Hematopoietic multipotent progenitor cell treated with erythropoietin and hydrocortisone succinate and interleukin-3 and kit ligand, for 17 days (in vitro differentiated cells): Measurements from ENCODE around the gene CD37.
A peak's percentile ranks its signal among the peaks of the same experiment; 100 is the strongest.
"Not testable (repeated sequence)": the region's sequence is repeated elsewhere in the genome, so short reads cannot be mapped to it uniquely, and the experiment has no call there.

Experiments used
- DNase-seq: peaks from one replicate; pipeline ENCODE4 v3.0.0-alpha.2; 2015; ENCODE audit warnings: low spot score

CD37 gene

DNA sequence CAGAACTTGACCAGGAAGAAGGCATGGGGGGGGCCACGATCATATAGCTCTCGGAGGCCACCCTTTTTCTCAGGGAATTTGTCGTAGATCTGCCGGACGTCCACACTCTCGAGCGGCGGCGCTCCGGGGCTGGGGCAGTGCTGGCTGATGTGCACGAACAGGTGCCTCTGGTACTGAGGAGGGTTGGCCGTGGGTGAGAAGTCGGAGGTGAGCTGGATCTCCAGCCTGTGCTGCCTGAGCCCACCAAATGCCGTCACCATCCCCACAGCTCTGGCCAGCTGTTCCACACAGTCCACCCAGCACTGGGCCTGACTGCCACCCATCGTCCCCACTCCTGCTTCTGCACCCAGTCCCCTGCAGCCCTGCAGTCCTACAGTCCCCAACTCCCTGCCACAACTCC is 12.0 kb downstream of the CD37 start:
- DNase-seq: no peak

DNA sequence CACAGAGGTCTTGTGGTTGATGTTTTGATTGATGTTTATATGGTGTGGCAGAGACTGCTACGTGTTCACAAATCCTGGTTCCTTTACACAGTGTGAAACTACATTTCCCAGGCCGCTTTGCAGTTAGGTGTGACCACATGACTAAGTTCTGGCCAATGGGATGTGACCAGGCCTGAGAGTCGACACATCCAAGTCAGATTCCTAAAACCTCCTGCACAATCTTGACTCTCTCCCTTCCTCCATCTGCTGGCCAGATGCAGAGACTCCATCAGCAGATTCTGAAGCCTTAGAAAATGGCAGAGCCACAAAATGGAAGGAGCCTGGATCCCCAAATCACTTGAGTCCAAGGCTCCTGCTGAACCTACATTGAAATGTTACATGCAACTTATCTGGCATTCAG is 12.6 kb downstream of the CD37 start:
- no peak for DNase-seq

DNA sequence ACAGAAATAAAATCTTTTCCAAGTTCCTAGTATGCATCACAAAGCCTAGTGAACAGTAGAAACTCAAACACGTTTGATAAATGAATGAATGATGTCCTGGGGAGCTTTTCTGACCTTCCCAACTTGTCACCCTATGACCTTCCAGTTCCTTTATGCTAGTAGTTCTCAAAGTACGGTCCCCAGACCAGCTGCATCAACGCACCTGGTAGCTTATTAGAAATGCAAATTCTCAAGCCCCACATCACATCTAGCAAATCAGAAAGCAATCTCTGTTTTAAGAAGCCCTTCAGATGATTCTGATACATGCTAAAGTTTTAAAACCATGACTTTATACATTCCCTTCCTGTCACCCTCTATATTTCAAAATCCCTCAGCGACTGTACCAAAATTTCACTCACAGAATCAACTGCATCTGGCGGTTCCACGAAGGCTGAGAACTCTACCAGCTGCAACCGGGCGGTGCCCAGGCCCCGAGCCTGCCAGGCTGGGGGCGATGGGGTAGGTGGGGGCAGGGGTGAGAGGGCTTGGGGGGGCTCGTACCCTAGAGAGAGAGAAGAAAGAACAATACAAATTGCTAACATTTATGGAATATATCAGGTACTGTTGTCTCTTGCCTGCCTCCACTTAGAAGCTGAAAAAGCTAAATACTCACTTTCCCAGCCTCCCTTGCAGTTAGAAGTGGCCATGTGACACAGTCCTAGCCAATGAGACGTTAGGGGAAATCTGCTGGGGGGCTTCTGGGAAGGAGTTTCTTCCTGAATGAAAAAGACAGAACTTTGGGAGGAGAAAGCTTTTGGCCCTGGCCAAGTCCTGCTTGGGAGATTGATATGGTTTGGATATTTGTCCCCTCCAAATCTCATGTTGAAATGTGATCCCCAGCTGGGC is 13.3 kb downstream of the CD37 start:
- no peak for DNase-seq

DNA sequence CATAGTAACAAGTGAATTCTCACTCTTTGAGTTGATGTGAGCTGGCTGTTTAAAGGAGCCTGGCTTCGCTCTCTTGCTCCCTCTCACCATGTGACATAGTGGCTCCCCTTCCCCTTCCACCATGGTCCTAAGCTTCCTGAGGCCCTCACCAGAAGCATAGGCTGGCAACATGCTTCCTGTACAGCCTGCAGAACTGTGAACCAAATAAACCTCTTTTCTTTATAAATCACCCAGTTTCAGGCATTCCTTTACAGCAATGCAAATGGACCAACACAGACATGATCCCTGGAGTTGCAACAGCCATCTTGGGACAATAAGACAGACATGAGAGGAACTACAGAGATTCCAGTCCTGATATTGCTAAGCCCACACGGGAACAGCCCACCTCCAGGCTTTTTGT is 14.4 kb downstream of the CD37 start:
- DNase-seq: no peak

DNA sequence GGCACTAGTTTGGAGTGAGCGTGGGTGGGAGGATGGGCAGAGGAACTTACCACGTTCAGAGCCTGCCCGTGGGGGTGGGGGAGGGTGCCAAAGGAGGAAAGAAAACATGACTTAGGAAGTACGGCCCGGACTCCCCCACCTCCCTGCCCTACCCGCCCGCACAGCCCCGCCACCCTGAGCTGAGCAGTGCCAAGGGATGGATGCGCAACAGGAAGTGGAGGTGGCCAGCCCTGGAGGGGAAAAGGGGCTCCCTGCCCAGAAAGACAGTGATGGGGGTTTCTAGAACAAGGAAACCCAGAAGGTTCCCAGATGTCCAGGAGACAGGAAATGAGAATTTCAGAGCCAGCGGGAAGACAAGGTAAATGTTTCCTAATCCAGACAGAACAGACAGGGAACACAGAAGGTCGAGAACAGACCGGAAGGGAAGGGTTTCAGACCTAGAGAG is 20.7 kb downstream of the CD37 start:
- DNase-seq: no peak

- no peak for DNase-seq
Measured at GRCh38 chr19:49356382-49356781, 21.2 kb downstream of the CD37 start.

DNA sequence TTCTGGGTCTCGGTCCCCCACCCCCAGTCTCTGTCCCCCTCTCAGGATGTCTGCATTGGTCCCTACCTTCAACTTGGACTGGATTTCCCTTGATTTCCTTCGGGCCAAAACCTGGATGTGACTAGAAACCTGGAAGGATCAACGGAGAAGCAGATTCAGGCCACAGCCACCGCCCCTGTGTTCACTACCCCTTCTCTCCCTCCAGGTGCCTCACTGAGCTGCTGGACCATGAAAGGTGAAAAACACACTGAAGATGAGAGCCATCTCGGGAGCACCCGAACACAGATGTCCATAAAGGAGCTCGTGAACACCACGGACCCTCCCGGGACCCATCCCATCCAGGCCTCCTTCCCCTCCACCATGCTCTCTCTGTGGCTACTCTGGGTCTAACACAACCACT is 22.0 kb downstream of the CD37 start:
- DNase-seq: no peak

GRCh38 chr19:49359851-49360820 is 24.9 kb downstream of the CD37 start:
- DNase-seq: no peak

- DNase-seq: no peak
Measured at GRCh38 chr19:49361438-49362047, 26.3 kb downstream of the CD37 start.

GRCh38 chr19:49362048-49362928 is 27.1 kb downstream of the CD37 start, which contains the start of gene TEAD2:
TEAD2 (minus strand) TSS chr19:49362416; CDS start chr19:49360075, 2,341 bp downstream.
- no peak for DNase-seq

- no peak for DNase-seq
Measured at GRCh38 chr19:49362929-49363267, 27.7 kb downstream of the CD37 start.

- DNase-seq: peak; percentile 85
Measured at GRCh38 chr19:49363268-49364082, 28.3 kb downstream of the CD37 start, which contains the start of gene DKKL1. DKKL1 (plus strand) TSS chr19:49363877; CDS start chr19:49363999, 122 bp downstream.

GRCh38 chr19:49364083-49364737 is 29.0 kb downstream of the CD37 start:
- no peak for DNase-seq

DNA sequence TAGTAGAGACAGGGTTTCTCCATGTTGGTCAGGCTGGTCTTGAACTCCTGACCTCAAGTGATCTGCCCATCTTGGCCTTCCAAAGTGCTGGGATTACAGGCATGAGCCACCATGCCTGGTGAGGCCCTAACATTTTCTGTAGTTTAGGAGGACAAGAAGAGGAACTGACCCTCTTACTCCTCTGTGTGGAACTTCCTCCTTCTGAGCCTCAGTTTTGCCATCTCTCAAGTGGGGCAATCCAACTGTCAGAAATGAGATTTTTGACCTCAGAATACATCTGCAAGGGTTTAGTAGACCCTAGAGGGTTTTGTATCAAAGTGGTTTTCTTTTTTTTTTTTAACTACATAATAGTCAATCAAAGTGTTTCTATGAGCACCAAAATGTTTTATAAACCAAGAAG is 30.9 kb downstream of the CD37 start:
- DNase-seq: no peak

- no peak for DNase-seq
Measured at GRCh38 chr19:49368711-49369358, 33.6 kb downstream of the CD37 start.

DNA sequence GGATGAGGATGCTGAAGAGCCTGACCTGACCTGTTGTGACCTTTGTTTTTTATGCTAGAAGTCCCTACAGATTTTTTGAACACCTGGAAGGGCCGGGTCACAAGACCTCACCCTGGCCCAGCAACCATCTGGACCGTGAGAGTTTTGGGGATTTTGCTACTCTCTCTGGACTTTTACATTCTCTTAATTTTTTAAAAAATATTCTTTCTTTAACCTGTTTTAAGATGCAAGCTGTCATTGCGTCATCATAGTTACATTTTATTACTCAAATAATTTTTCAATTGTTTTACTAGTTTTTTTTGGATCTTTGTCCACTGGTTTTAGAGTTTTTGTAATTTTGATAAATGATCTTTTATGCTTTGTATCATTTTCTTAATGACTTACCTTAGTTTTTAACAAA is 36.0 kb downstream of the CD37 start:
- no peak for DNase-seq

- not testable (repeated sequence) for DNase-seq
Measured at GRCh38 chr19:49373174-49373573, 38.0 kb downstream of the CD37 start.

DNA sequence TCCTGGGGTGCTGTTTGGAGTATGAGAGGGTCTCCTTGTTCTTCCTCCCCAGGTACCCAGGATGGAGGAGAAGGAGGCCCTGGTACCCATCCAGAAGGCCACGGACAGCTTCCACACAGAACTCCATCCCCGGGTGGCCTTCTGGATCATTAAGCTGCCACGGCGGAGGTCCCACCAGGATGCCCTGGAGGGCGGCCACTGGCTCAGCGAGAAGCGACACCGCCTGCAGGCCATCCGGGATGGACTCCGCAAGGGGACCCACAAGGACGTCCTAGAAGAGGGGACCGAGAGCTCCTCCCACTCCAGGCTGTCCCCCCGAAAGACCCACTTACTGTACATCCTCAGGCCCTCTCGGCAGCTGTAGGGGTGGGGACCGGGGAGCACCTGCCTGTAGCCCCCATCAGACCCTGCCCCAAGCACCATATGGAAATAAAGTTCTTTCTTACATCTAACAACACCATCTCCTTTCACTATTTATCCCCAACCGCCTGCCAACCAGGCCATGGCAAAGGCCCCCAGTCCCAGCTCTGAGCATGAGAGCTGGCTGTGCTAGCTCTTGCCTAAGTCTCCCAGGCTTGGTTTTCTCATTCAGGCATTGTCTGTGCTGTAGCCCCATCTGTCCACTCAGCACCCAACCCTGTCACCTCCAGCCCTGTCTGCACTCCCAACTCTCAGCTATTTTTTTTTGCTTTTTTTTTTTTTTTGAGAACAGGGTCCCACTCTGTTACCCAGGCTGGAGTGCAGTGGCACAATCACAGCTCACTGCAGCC is 39.6 kb downstream of the CD37 start:
- no peak for DNase-seq

GRCh38 chr19:49378512-49378911 is 43.3 kb downstream of the CD37 start:
- DNase-seq: no peak
